HG03103 (cell line): ENCODE results near the gene LSP1.
"Not testable (repeated sequence)": the region's sequence is repeated elsewhere in the genome, so short reads cannot be mapped to it uniquely, and the experiment has no call there.

Experiments
- ATAC-seq: cut with Tn5 transposase; IDR thresholded peaks from one replicate; pipeline ENCODE4 v1.9.1; 2021; ENCODE audit warnings: low read depth; ENCODE audit not compliant: unreplicated experiment

LSP1 gene

DNA sequence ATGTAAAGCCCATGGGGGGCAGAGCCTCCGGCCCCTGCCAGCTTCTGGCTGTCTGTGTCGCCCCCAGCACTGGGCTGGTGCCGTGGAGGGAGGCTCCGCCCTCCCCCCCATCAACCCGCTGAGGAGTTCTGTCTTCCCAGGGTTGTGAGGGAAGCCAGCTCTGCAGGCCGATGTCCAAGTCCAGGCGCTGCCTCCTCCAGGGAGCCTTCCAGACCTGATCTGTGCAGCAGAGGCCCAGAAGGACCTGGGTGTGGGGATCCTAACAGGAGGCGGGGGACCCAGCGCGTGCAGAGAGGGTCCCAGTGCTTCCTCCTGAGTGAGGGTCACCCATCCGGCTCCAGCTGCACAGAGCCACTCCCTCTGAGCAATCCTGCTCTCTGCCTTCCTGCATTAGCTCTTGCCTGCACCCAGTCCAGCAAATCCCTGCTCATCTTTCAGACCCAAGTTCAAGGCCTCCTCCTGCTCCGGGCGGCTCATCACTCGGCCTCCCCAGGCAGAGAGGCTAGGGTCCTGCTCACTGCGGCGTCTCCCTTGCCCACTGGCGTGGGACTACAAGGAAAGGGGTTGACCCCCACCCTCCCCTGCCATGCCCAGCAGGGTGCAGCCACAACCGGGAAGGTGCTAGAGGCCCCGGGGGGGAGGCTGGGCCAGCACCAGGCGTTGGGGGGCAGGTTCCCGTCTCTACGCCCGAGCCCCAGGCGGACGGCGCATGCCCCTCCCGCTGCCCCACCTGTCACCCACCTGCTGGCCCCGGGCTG is 22.4 kb downstream of the LSP1 start:
- ATAC-seq, result no peak

DNA sequence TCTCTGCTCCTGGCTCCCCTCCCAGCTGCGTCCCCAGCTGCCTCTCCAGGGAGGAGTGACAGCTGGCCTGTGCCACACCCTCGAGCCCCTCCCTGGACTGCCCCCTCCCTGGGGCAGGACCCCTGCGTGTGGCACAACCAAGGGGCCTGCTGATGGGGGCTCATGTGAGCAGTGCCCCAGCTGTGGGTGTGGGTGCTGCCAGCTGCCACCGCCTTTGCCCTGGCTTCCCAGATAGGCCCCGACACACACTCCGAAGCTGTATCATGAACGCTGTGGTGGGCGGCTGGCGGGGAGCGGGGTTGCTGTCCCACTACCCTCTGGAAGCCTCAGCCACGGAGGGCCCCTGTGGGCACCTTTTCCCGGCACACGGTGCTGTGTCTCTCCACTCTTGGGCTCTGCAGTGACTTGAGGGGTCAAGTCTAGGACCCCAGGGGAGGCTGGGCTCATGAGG is 23.0 kb downstream of the LSP1 start:
- not testable (repeated sequence) for ATAC-seq

DNA sequence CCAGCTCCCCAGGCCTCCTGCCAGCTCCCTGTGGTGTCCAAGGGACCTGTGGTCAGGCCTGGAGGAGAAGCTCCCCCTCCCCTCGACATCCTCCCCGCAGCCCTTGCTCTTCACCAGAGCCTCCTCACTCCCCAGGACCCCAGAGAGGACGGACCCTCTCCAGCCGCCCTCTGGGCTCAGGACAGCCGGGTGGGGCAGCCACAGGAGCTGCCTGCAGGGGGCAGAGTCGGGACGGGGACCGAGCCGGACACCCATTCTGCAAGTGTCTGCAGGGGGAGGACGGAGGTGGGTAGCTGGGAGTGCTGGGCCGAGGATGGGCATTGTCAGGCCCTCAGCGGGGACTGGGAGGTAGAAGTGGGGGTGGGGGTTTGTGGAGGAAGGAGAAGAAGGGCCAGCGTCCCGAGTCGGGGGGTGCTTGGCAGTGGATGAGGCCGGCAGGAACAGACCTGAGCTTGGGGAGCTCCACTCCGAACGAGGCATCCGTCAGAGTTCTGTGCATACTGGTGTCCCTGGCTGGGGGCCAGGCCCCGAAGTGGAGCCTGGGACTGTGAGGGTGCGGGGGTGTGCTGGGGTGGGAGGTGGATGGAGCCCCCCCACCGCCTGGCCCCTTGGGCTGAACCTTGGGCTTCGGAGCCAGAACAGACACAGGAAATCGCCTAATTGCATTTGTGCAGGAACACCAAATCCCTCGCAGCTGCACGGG is 23.6 kb downstream of the LSP1 start:
- ATAC-seq, result no peak

DNA sequence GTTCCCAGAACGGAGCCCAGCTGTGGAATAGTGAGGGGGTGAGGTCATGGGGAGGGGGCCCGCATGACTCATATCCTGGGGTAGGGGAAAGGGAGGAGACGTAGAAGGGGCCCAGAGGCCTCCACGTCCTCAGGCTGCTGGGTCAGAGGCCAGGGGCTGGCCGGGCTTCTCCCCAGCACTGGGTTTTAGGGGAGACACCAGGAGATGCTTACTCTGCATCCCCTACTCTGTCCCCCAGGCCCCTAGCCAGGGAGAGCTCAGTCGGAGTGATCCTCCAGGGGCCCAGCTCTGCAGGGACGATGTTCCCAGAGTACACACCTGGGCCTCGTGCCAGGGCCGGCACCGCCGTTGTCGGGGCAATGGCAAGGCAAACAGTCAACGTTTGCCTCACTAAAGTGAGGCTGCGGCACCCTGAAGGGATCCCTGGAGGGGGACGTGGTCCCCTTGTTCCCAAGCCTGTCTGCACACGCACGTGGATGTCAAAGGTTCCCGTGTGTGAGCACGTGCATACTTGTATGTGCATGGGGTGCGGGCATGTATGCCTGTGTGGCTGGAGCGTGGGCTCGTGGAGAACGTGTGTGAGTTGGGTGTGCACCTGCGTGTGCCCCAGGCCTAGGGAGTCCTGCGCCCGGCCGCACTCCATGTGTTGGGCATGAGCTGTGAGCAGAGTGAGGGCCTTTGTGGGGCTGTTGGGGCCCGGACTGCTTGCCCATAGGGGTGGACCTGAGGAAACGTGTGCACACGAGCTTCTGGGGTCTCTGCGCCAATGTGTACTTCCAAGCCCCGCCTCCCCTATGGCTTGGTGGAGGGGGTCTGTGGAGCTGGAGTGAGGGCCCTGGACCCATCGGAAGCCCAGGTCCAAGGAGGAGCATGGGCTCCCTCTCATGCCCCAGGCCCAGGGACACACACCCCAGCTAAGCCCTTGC is 24.6 kb downstream of the LSP1 start:
- ATAC-seq, result no peak

DNA sequence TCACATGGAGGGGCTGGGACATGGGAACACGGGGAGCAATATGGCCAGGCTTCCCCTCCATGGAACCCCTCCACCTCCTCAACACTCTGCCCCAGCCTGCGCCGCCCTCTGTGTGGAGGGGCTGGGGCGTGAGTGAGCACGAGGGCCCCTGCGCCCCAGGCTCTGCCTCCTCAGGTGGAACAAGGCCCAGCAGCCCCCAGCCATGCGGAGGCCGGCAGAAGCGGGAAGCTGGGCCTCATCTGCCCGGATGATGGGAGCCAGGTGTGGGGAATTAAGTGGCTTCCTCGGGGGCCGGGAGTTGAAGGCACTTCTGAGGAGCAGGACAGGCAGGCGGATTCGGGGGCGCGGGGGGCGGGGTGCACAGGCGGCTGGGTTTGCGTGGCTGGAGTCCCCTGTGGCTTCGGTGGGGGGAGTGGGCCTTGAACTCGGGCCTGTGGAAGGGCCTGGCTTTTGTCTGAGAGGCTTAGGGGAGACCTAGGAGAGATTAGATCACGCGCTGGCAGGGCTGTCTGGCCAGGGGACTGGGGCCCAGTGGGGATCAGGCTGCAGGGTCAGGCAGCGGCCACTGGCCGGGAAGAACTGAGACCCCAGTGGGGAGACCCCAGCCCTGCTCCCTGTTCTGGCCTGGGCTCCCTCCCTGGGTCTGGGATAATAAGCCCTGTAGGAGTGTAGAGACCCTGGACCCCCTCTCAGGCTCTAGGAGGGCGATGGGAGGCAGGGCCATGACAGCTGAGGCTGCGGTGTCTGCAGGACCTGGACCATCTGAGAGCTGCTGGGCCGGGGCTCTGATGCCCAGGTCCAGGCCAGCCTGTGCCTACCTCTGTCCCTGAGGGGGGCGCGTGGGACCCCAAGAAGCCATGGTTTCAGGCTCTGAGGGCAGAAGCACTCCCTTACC is 25.5 kb downstream of the LSP1 start:
- ATAC-seq, result no peak

DNA sequence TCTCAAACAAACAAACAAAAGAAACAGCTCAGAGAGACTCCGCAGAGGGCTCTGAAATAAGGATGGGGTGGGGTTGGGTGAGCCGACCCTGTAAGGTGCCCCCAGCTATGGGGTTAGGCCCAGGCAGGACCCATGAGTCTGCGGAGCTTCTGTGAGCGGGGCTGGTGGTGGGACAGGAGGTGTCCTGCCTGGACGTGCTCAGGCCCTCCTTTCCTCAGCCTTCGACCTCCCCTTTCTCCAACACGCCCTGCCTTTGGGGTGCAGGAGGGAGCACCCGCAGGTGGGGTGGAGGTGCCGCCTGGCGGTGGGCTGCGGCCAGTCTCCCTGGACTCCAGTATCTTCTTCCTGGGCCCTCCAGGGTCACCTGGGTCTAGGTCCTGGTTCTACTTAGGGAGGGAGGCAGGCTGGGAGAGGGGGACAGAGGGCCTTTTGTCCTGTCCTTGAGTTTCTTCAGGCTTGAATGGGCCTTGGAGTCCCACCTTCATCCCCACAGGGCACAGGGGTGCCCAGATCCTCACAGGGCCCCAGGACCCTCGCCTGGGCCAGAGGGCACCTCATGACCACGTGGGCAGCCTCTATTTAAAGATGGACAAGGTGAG is 26.6 kb downstream of the LSP1 start:
- ATAC-seq, result no peak

DNA sequence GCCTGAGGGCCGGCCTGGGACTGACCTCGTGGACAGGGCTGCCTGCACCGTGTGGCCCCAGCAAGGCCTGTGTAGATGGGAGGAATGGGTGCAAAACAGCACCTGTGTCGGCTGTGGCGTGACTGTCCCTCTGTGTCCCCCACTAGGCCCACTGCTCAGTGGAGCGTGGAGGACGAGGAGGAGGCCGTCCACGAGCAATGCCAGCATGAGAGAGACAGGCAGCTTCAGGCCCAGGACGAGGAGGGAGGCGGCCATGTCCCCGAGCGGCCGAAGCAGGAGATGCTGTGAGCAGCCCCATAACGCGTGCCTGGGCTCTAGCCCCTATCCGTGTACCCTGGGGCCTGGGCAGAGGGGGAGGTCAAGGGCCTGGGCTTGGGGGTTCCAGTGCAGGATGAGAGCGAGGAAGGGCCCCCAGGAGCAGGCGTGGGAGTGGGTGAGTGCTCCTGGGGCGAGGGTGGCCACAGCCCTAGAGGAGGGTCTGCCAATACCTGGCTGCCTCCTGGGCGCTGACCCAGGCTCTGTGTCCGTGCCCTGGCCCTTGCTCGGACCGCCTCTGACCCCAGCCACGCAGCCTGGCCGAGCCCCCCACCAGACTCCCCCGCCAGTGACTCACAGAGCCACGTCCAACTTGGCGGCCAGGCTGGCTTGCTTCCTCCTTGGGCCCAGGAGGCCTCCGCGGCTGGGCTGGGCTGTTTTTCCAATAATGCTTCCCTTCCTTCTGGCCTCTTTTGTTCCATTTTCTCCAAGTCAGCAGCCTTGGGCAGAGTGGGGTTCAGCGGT is 27.2 kb downstream of the LSP1 start:
- no peak for ATAC-seq

DNA sequence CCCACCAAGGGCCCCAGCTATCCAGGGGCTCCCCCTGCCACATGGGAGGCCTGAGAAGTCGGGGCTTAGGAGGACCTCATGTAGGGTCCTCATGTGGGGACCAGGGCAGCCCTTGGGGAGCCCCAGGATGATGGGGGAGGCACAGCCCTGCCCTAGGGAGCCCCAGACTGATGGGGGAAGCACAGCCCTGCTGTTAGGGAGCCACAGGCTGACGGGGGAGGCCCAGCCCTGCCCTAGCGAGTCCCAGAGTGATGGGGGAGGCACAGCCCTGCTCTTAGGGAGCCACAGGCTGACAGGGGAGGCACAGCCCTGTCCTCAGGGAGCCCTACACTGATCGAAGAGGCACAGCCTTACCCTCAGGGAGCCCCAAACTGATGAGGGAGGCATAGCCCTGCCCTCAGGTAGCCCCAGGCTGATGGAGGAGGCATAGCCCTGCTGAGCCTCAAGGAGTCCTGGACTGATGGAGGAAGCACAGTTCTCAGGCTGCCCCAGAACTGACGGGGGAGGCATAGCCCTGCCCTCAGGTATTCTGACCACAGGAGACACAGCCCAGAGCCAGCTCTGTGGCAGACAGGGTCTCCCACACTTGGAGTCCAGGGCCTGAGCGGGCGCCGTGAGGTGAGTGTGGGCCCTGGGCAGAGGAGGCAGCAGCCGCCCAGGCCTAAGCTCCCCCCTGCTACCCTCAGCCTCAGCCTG is 28.0 kb downstream of the LSP1 start:
- no peak for ATAC-seq

DNA sequence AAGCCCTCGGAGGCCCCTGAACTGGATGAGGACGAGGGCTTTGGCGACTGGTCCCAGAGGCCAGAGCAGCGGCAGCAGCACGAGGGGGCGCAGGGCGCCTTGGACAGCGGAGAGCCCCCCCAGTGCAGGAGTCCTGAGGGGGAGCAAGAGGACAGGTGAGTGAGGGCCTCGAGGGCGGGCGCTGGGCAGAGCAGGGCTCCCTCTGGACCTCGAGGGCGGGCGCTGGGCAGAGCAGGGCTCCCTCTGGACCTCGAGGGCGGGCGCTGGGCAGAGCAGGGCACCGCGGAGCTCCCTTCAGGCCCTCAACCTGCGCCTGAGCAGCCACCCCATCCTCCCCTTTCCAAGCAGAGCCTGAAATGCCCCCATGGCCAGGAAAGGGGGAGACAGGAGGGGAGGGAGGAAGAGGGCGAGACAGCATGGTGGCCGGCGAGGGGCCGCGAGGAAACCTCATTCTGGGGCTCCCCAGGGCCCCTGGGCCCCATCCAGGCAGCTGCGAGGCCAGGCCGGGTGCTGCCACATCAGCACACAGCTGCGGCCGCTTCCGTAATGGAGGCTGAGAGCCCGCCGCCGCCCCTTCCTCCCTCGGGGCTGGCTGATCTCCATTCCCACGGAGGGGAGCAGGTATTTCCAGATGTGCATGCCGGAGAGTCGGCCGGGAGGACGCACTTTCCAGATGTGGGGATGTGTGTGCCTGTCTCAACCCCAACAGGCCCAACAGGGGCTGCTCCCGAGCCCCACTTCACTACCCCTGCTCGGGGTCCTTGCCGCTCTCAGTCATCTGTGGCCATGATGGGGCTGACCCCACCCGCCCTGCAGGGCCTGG is 28.8 kb downstream of the LSP1 start:
- ATAC-seq, result no peak

DNA sequence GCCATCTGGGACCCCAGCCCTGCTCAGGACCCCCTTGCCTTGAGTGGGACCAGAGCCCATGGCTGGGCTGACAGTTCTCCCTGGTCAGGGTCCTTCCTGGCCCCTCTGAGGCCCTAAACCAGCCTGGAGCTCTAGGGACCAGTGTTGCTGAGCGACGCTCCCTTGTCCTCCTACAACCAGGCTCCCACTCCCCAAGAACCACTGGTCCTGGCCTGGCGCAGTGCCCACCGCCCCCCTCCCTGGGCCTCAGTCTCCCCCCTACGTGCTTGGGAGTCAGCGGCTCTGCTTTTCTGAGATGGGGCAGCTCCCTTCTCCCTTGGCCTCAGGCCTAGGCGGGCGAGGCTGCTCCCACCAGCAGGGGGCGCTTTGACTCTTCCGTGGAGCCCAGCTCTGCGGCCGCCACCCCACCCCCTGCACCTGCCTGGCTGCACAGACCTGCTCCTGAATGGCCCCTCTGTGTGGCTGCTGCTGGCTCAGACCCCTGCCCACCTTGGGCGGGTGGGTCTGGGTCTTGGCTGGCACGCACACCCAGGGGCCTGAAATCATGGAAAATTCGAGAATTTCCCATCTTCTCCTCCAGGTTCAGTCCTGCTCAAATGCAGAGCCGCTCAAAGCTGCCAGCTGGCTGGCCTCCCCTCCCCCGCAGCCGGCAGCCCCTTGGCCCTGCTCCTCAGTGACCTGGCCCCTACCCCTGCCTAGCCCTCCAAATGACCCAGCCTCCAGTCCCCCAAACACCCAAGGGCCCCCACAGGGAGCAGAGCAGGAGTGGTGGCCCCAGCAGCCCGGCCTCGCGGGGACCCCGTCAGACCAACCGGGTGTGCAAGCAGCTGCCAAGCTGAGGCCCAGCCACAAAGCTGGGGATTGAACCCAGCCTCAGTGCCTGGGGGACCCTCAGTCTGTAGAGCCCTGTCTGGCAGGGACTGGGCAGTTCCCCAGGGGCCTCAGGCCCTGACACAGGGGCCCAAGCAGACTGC is 29.7 kb downstream of the LSP1 start:
- no peak for ATAC-seq

DNA sequence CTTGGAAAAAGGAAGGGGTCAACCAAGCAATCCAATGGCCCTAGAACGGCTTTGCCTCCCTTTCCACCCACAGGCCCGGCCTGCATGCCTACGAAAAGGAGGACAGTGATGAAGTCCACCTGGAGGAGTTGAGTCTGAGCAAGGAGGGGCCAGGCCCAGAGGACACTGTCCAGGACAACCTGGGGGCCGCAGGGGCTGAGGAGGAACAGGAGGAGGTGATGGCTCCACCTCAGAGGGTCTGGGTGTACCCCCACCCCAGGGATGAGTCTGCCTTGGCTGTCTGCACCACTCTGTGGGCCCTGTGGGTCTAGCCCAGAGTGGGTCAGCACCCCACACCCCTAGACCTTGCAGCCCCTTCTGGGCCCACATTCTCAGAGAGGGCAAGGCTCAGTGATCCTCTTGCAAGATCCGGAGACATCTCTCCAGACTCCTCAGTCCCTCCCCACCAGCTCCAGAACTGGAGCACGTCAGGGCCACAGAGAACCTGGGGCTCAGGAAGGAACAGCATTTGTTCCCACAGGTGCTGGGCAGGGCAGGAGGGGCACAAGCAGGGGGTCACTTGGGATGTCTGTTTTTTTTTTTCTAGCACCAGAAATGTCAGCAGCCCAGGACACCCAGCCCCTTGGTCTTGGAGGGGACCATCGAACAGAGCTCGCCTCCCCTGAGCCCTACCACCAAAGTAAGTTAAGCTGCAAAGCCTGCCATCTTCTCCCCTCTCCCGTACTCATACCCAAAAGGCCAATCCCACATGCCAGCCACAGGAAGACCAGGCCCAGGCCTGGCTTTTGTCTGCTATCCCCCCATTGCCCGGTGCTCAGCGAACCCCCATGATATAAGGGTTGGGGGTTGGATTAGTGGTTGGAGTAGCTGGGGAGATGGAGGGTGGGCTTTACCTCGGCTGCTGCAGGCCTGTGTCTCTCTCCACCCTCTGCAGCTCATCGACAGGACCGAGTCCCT is 30.7 kb downstream of the LSP1 start:
- no peak for ATAC-seq

DNA sequence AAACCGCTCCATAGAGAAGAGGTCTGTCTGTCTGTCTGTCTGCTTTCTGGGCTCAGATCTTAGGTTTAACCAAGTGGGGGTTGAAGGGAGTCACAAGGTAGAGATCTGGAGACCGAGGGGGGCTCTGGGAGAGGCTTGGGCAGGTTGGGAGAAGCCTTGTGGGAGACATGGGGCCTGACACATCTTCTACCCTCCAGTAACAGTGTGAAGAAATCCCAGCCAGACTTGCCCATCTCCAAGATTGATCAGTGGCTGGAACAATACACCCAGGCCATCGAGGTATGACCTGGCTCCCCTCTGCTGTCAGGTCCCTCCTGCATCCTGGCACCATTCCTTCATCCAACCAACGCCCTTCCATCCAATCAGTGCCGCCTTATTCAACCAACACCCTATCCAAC is 31.4 kb downstream of the LSP1 start:
- ATAC-seq, result no peak

DNA sequence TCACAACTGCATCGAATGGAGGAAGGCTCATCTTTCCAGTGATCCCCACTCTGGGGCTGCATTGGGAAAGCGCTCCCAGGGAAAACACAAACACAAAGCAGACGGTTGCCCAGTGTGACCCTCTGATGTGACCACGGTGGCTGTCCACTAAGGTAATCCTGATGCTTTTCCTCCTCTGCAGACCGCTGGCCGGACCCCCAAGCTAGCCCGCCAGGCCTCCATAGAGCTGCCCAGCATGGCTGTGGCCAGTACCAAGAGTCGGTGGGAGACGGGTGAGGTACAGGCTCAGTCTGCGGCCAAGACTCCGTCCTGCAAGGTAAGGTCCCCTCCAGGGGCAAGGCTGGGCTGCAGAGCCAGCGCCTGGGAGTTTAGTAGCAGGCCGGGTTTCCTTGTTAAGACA is 33.7 kb downstream of the LSP1 start:
- ATAC-seq, result not testable (repeated sequence)

DNA sequence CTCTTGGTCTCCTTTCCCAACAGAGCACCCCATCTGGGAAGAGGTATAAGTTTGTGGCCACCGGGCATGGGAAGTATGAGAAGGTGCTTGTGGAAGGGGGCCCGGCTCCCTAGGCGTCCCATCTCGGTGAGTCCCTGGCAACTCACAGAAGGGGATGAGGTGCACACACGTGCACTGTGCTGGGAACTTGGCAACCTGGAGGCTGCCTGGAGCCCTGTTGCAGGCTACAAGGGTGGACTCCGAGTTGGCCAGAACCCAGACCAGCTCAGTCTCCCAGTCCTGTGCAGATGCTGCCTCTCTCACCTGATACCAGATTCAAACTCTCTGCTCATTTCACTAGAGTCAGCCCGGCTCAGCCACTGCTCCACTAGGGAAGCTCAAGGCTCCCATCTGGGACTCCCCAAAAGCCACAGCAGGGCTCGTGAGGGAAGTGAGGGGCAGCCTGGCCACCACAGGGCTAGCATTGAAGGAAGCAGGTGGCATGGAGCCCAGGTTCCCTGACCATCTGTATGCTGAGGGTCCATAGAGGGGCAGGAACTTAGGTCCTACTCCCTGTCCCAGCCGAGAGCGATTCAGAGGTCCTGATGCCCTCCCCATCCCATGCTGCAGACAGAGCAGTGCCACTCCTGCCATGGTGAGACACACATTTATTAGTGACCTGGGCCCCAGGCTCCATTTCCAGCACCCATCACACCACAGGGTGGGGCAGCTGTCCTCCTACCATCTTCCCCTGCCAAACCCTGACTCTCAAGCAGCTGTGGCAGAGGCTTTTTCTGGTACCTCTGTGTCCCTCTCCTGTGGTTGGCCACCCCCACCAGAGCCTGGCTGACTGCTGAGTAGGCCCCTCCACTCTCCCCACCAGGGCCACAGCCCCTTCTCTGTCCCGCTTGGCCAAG is 34.8 kb downstream of the LSP1 start:
- no peak for ATAC-seq
